PC-9 (cell line): ENCODE measurements around the gene MBNL2. TPM values are rescaled to one million over a fixed set of nuclear protein-coding genes. Genes with fewer than 3 reads are reported as not detected.

Experiments used
- BruUV-seq: library from RNA; stranded (reverse); fragments of 400-500 nt; replicated peaks from 2 replicates; lab custom pipeline; 2021; lab: Mats Ljungman, UMichigan
- CTCF ChIA-PET: fragments of 300-600 bp; sonication (Branson Sonifier 250); formaldehyde crosslinking; loops from one replicate; lab custom pipeline; 2022; ENCODE audit warnings: antibody characterized with exemption; lab: Charles Lee
- POLR2A ChIA-PET: fragments of 300-600 bp; sonication (Branson Sonifier 250); formaldehyde crosslinking; loops from one replicate; lab custom pipeline; 2022; ENCODE audit warnings: antibody characterized with exemption; ENCODE audit not compliant: unreplicated experiment; lab: Charles Lee
- DNase-seq, 2 experiments: peaks; one replicate each; pipeline versions ENCODE4 v3.0.0 to v3.0.0-alpha.2; 2015 to 2022; ENCODE audit warnings: mixed read lengths in 1 of 2
- H2AFZ ChIP-seq: fragments of 200-600 bp; sonication (generic); 2 replicates; pipeline ENCODE4 v1.8.1; 2017; ENCODE audit warnings: antibody characterized with exemption
- H3F3A ChIP-seq: fragments of 200-600 bp; sonication (generic); 2 replicates; pipeline ENCODE4 v1.8.1; 2017; ENCODE audit warnings: antibody characterized with exemption, mild to moderate bottlenecking, low read depth; ENCODE audit not compliant: insufficient read depth
- H3K27ac ChIP-seq: fragments of 200-600 bp; sonication (generic); 2 replicates; pipeline ENCODE4 v1.6.1; 2016; ENCODE audit warnings: mixed run types
- H3K27me3 ChIP-seq: fragments of 200-600 bp; sonication (generic); 2 replicates; pipeline ENCODE4 v1.6.1; 2016; ENCODE audit warnings: low read depth, mixed run types; ENCODE audit not compliant: insufficient read depth
- H3K36me3 ChIP-seq: fragments of 200-600 bp; sonication (generic); 2 replicates; pipeline ENCODE4 v1.6.1; 2016; ENCODE audit warnings: low read depth, mixed run types
- H3K4me1 ChIP-seq: fragments of 200-600 bp; sonication (generic); replicated peaks from 2 replicates; pipeline ENCODE4 v1.6.1; 2016; ENCODE audit warnings: mixed run types; ENCODE audit not compliant: insufficient read depth
- H3K4me2 ChIP-seq: fragments of 200-600 bp; sonication (generic); 2 replicates; pipeline ENCODE4 v1.6.1; 2017; ENCODE audit warnings: mixed run types
- H3K4me3 ChIP-seq: fragments of 200-600 bp; sonication (generic); 2 replicates; pipeline ENCODE4 v1.6.1; 2016; ENCODE audit warnings: mixed run types
- H3K79me2 ChIP-seq: fragments of 200-600 bp; sonication (generic); 2 replicates; pipeline ENCODE4 v1.6.1; 2017; ENCODE audit warnings: low read depth, mixed run types
- H3K9me2 ChIP-seq: fragments of 200-600 bp; sonication (generic); 2 replicates; pipeline ENCODE4 v1.8.1; 2017; ENCODE audit warnings: mild to moderate bottlenecking; ENCODE audit not compliant: insufficient read depth
- H3K9me3 ChIP-seq: fragments of 200-600 bp; sonication (generic); 2 replicates; pipeline ENCODE4 v1.8.1; 2016; ENCODE audit warnings: low read depth; ENCODE audit not compliant: insufficient read depth
- H4K20me1 ChIP-seq: fragments of 200-600 bp; sonication (generic); 2 replicates; pipeline ENCODE4 v1.8.1; 2017; ENCODE audit not compliant: insufficient read depth
- EZH2 ChIP-seq: fragments of 200-600 bp; sonication (generic); IDR thresholded peaks from 2 replicates; pipeline ENCODE4 v1.8.0; 2017; ENCODE audit warnings: antibody characterized with exemption, low read depth
- intact Hi-C: fragments of 100-400 bp; cut with micrococcal nuclease; formaldehyde crosslinking; loops from one replicate; pipeline ENCODE4 v1.10.0; 2022; ENCODE audit not compliant: unreplicated experiment
- total RNA-seq: library from RNA; stranded (reverse); gene quantifications from 2 replicates; pipeline ENCODE4 v1.2.3, GENCODE V29; 2021
- TF ChIP-seq, protein P1 (sequence below): fragments of 200-600 bp; sonication (generic); conservative IDR thresholded peaks from 2 replicates; pipeline ENCODE4 v1.6.1; 2017; ENCODE audit warnings: mixed run types, antibody characterized with exemption, mild to moderate bottlenecking, moderate library complexity

Gene MBNL2
- total RNA-seq, 1 experiment from 2014 or later = 91.3 TPM

DNA sequence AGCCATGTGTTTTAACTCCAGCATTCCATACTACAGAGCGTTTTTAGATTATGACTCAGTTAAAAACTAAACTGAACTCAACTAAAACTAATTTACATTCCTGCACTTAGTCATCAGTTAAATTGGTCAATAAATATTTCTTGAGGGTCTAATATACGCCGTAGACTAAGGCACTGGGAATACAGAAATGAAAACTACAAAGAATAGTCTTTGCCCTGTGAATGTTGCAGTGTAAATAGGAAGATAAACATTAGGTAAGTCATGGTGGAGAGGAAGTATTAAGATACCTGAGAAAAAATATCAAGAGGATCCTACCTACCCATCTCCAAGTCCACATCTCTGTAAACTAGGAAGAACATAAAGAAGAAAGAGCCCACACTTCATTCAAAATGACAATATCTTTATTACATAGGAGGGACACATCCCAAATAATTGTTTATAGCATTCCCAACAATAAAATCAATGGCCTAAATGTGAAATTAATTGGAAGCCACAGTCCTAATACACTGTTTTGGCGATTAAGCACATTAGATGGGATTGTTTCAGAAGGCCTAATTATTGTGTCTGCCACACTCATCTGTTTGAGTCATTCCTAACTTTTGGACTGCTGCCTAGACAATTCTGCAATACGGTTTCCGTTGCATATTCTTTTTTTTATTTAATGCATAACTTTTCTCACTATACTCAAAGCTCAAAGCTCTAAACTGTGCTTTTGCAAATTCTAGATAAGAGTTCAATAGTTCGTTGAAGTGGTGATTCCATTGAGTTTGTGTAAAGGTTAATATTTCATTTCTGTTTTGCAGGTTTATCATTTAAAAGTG, 52.9 kb downstream of the MBNL2 start:
- Histone ChIP-seq H3K4me1 (peaks cover 87% of the 10 kb centered on the region), H3K4me2 (peak overlapping the region; percentile 37), H3K9me3 (no peaks in the 10 kb centered on the region), H2AFZ (no peak overlapping the region), H3K27me3 (no peaks in the 10 kb centered on the region), H3K27ac (peak overlapping the region; percentile 72), H3K9me2 (no peaks in the 10 kb centered on the region), H3K79me2 (peaks cover 98% of the 10 kb centered on the region), H4K20me1 (peaks cover 19% of the 10 kb centered on the region; the same call in 1 of the 2 replicates), H3K4me3 (0 out of 2 replicates have a peak overlapping the region, but pooled peaks have one; percentile 2), H3F3A (peaks cover 73% of the 10 kb centered on the region), H3K36me3 (peaks cover 61% of the 10 kb centered on the region)
- ChIA-PET POLR2A (no interaction called here), CTCF (no interaction called here)
- intact Hi-C loops = no loop called here
- TF ChIP-seq EZH2 = no peak
- TF ChIP-seq, protein P1, sequence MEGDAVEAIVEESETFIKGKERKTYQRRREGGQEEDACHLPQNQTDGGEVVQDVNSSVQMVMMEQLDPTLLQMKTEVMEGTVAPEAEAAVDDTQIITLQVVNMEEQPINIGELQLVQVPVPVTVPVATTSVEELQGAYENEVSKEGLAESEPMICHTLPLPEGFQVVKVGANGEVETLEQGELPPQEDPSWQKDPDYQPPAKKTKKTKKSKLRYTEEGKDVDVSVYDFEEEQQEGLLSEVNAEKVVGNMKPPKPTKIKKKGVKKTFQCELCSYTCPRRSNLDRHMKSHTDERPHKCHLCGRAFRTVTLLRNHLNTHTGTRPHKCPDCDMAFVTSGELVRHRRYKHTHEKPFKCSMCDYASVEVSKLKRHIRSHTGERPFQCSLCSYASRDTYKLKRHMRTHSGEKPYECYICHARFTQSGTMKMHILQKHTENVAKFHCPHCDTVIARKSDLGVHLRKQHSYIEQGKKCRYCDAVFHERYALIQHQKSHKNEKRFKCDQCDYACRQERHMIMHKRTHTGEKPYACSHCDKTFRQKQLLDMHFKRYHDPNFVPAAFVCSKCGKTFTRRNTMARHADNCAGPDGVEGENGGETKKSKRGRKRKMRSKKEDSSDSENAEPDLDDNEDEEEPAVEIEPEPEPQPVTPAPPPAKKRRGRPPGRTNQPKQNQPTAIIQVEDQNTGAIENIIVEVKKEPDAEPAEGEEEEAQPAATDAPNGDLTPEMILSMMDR = no peak
- DNase-seq = peak in 1 of 2 experiments; percentile 89
- BruUV-seq = no TSS peak

DNA sequence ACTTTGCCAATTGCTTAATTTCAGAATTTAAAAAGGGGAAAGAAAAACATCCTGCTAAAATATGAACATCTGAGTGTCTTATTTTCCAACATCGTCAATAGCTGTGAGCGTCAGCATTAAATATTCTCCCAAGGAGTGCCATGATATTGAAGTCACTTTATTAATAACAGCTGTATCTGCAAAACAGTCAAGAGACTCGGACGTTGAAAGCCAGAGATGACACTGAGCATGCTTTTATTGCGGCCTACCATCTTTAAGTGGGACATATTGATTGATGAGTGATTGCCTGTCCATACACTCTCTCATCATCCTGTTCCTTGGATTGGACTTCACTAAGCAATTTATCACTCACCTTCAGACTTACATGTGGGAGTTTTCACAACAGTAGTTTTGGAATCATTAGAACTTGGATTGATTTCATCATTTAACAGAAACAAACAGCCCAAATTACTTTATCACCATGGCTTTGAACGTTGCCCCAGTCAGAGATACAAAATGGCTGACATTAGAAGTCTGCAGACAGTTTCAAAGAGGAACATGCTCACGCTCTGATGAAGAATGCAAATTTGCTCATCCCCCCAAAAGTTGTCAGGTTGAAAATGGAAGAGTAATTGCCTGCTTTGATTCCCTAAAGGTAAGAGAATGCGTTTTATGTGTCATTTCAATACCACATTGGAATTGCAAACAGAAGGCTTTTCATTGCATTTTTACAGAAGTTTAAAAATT, 53.8 kb downstream of the MBNL2 start:
- ChIA-PET POLR2A (interaction anchor here (0.6 kb wide), 2 partner anchors 31 to 54 kb away, joined by 5 to 11 read pairs; partner anchors contain the start of gene MBNL2), CTCF (no interaction called here)
- Histone ChIP-seq H3K27me3 (no peaks in the 10 kb centered on the region), H3K9me2 (no peaks in the 10 kb centered on the region), H2AFZ (no peak overlapping the region), H3F3A (peaks cover 75% of the 10 kb centered on the region), H3K4me1 (peaks cover 96% of the 10 kb centered on the region), H4K20me1 (peaks cover 20% of the 10 kb centered on the region; the same call in 1 of the 2 replicates), H3K27ac (peak overlapping the region; percentile 72), H3K4me3 (no peak overlapping the region), H3K9me3 (no peaks in the 10 kb centered on the region), H3K36me3 (peaks cover 67% of the 10 kb centered on the region), H3K4me2 (peak overlapping the region; percentile 37; the same call in 1 of the 2 replicates), H3K79me2 (peaks cover 100% of the 10 kb centered on the region)
- DNase-seq = no peak
- intact Hi-C loops = no loop called here
- TF ChIP-seq EZH2 = no peak
- TF ChIP-seq, protein P1 = no peak
- no TSS peak for BruUV-seq

- H2AFZ ChIP-seq = no peak overlapping the region
- H3F3A ChIP-seq = peaks cover 71% of the 10 kb centered on the region
- no peak for DNase-seq
- no peaks in the 10 kb centered on the region for H3K9me3 ChIP-seq
- peak overlapping the region; percentile 1 for H3K4me2 ChIP-seq
- H3K27ac ChIP-seq = 0 out of 2 replicates have a peak overlapping the region, but pooled peaks have one; percentile 61
- intact Hi-C loops = no loop called here
- H3K4me1 ChIP-seq = peaks cover 98% of the 10 kb centered on the region
- TF ChIP-seq EZH2 = no peak
- TF ChIP-seq, protein P1 = no peak
- TSS peak; percentile 10 for BruUV-seq
- H3K36me3 ChIP-seq = peaks cover 62% of the 10 kb centered on the region
- ChIA-PET POLR2A (interaction anchor here (0.6 kb wide), 1 partner anchor 55 kb away, joined by 11 read pairs; the partner anchor contains the start of gene MBNL2), CTCF (no interaction called here)
- H3K9me2 ChIP-seq = no peaks in the 10 kb centered on the region
- H4K20me1 ChIP-seq = peaks cover 20% of the 10 kb centered on the region; the same call in 1 of the 2 replicates
- H3K27me3 ChIP-seq = no peaks in the 10 kb centered on the region
- peaks cover 100% of the 10 kb centered on the region for H3K79me2 ChIP-seq
- no peak overlapping the region for H3K4me3 ChIP-seq
Observed at GRCh38 chr13:97276862-97277269, 54.7 kb downstream of the MBNL2 start.
